ENCODE measurements around the gene RNF223. TPM values are rescaled to one million over a fixed set of nuclear protein-coding genes. Genes with fewer than 3 reads are reported as not detected.
"Not testable (repeated sequence)": the region's sequence is repeated elsewhere in the genome, so short reads cannot be mapped to it uniquely, and the experiment has no call there.

RNF223 gene
- total and polyA plus RNA-seq, 10 donors: not detected

DNA sequence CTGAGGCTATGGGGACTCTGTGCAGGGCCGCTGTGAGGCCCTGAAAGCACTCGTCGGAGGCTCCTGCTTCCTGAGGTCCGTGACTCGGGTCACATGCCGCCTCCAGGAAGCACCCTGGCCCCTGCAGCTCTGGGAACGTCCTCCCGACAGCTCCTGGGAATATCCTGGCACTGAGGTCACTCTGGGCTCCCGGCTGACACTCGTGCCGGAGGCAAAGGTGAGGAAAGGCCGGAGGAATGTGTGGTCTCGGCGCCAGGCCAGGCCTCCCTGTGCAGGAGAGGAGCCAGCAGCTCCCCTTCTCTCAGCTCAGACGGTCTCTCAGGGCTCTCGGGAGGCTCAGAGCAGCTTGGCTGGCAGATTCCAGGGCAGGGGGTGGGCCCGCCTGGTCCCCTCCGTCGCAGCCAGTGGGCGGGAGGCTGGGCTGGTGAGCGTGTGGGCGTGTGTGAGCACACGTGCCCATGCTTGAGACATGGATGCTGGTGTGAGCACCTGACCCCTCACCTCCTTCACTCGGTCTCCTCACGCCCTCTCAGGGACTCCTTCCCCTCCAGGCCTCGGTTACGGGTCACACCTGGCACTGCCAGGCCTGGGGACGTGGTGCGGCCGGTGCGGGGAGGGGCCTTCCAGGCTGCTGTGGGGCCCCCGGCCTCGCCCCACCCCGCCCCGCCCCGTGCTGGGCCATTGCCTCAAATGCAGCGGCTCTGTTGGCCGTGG is 5.5 kb upstream of the RNF223 start:
- peak; percentile 83 for DNase-seq
- peak overlapping the region in 1 of 8 donors; percentile 18 for H3K27ac ChIP-seq

DNA sequence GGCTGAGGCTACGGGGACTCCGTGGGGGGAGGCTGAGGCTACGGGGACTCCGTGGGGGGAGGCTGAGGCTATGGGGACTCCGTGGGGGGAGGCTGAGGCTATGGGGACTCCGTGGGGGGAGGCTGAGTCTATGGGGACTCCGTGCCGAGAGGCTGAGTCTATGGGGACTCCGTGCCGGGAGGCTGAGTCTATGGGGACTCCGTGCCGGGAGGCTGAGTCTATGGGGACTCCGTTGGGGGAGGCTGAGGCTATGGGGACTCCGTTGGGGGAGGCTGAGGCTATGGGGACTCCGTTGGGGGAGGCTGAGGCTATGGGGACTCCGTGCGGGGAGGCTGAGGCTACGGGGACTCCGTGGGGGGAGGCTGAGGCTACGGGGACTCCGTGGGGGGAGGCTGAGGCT is 3.3 kb upstream of the RNF223 start:
- intact Hi-C loops (cut with DNase I; ENCODE audit: low total_unique reads); H3K4me3 ChIP-seq; H3K27ac ChIP-seq; H3K9me3 ChIP-seq; H3K36me3 ChIP-seq: not testable (repeated sequence)
- peaks cover 10 to 14% (median 12%) of the 10 kb centered on the region in 6 donors for H3K4me1 ChIP-seq
- peak; percentile 4 for DNase-seq
- peaks cover 0 to 52% (median 33%) of the 10 kb centered on the region in 7 donors for H3K27me3 ChIP-seq (replicated peaks in 1 of 7)
- WGBS, 5 donors: 14 to 74% (median 63%) methylated on average over 4 to 13 of the region's 21 CpGs; no CpG with 5 or more reads in 2 of the 5 donors

More for the DNA sequence above, 5.5 kb upstream of the RNF223 start:
- H3K4me1 ChIP-seq: peaks cover 10 to 14% (median 12%) of the 10 kb centered on the region in 6 donors
- no peak for TF ChIP-seq POLR2A (IDR thresholded peaks at IDR 0.05)
- TF ChIP-seq POLR2AphosphoS5 (IDR thresholded peaks at IDR 0.05): peak; percentile 31 to 68 (median 53)
- 1 to 3% (median 1%) methylated on average over 18 to 38 of the region's 38 CpGs for WGBS, 5 donors
- intact Hi-C loops (cut with DNase I; ENCODE audit: low total_unique reads): no loop called here
- peaks cover 0 to 29% (median 2%) of the 10 kb centered on the region in 6 donors for H3K36me3 ChIP-seq
- peak overlapping the region in 6 of 8 donors; percentile 15 to 58 (median 24) for H3K4me3 ChIP-seq
- no peaks in the 10 kb centered on the region for H3K9me3 ChIP-seq
- peaks cover 0 to 30% (median 14%) of the 10 kb centered on the region in 7 donors for H3K27me3 ChIP-seq (replicated peaks in 1 of 7)

DNA sequence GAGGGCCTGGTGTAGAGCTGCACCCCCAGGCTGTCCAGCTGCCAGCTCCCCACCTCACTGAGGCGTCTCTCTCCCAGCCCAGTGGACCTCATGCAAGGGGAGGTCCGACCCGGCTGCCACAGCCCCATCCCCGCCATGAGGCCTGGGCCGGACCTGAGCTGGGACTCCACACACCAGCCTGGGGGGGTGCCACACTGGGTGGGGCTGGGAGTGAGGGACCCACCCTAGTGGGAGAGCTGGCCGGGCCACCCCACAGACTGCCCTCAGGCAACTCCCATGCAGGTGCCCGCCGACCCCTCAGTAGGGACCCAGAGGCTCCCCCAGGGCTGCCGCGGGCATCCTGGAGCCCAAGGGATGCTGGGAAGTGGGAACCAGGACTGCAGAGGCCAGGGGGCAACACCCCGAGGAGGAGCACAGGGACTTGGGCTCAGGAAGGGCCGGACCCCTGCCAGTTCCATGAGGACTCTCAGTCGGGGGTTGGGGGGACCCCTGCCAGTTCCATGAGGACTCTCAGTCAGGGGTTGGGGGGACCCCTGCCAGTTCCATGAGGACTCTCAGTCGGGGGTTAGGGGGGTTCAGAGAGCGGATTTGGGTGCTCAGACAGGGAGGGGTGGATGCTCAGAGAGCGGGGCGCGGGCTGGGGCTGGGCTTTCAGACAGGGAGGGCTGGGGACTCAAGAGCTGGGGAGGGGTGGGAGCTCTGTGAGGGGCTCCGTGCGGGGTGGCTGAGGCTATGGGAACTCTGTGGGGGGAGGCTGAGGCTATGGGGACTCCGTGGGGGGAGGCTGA is 1.2 kb upstream of the RNF223 start:
- peak; percentile 63 for DNase-seq
- Histone ChIP-seq H3K27me3 (replicated peaks in 1 of 7) (peaks cover 0 to 70% (median 39%) of the 10 kb centered on the region in 7 donors), H3K36me3 (no peaks in the 10 kb centered on the region), H3K4me3 (no peak overlapping the region), H3K27ac (no peak overlapping the region), H3K9me3 (no peaks in the 10 kb centered on the region), H3K4me1 (peaks cover 10 to 18% (median 13%) of the 10 kb centered on the region in 6 donors)
- intact Hi-C loops (cut with DNase I; ENCODE audit: low total_unique reads): no loop called here
- TF ChIP-seq POLR2AphosphoS5 (IDR thresholded peaks at IDR 0.05): no peak
- TF ChIP-seq, protein P1, sequence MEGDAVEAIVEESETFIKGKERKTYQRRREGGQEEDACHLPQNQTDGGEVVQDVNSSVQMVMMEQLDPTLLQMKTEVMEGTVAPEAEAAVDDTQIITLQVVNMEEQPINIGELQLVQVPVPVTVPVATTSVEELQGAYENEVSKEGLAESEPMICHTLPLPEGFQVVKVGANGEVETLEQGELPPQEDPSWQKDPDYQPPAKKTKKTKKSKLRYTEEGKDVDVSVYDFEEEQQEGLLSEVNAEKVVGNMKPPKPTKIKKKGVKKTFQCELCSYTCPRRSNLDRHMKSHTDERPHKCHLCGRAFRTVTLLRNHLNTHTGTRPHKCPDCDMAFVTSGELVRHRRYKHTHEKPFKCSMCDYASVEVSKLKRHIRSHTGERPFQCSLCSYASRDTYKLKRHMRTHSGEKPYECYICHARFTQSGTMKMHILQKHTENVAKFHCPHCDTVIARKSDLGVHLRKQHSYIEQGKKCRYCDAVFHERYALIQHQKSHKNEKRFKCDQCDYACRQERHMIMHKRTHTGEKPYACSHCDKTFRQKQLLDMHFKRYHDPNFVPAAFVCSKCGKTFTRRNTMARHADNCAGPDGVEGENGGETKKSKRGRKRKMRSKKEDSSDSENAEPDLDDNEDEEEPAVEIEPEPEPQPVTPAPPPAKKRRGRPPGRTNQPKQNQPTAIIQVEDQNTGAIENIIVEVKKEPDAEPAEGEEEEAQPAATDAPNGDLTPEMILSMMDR (IDR thresholded peaks at IDR 0.05 in 8 of 11, conservative IDR thresholded peaks at IDR 0.05 in 3 of 11): no peak
- no peak for TF ChIP-seq POLR2A (IDR thresholded peaks at IDR 0.05)
- 62 to 69% (median 65%) methylated on average over 8 to 21 of the region's 21 CpGs for WGBS, 5 donors

DNA sequence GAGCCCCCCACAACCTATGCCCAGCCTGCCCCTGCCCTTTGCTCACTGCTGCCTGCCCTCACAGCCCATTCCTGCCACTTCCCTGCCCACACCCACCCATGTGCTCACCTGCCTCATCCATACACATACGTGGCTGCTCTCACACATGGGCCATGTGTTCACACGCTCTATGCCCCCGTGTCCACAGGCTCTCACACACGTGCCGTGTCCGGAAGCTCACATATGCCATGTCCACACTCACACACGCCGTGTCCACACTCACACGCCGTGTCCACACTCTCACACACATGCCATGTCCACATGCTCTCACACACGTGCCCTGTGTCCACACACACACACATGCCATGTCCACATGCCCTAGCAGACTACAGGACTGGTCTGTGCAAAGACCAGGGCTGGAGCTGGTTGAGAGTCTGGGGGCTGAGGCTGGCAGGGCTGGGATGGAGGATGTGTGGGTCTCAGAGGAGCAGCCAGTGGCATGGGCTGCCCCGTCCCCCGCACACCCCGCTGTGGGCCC is 583 bp upstream of the RNF223 start:
- DNase-seq: peak; percentile 70
- H3K4me3 ChIP-seq: no peak overlapping the region
- no peak overlapping the region for H3K27ac ChIP-seq
- no peaks in the 10 kb centered on the region for H3K36me3 ChIP-seq
- 83 to 89% (median 85%) methylated on average over 14 of the region's 14 CpGs for WGBS, 5 donors
- peaks cover 5 to 18% (median 13%) of the 10 kb centered on the region in 6 donors for H3K4me1 ChIP-seq
- no peaks in the 10 kb centered on the region for H3K9me3 ChIP-seq
- intact Hi-C loops (cut with DNase I; ENCODE audit: low total_unique reads): no loop called here
- TF ChIP-seq POLR2A (IDR thresholded peaks at IDR 0.05): no peak
- no peak for TF ChIP-seq POLR2AphosphoS5 (IDR thresholded peaks at IDR 0.05)
- TF ChIP-seq, protein P1 (IDR thresholded peaks at IDR 0.05 in 8 of 11, conservative IDR thresholded peaks at IDR 0.05 in 3 of 11): no peak
- peaks cover 0 to 70% (median 36%) of the 10 kb centered on the region in 7 donors for H3K27me3 ChIP-seq (replicated peaks in 1 of 7)

All from spleen (tissue), 11 donors.